T-helper 2 cell treated with Interferon-gamma antibody and Interleukin-4, amounts not matched to agents 100 ng/mL and 5 ng/mL, for 36 hours (primary cell): ENCODE data around the gene DHRSX. TPM values are rescaled to one million over a fixed set of nuclear protein-coding genes. Genes with fewer than 3 reads are reported as not detected.
"Not testable (repeated sequence)": the region's sequence is repeated elsewhere in the genome, so short reads cannot be mapped to it uniquely, and the experiment has no call there.

ENCODE experiments used
- intact Hi-C: fragments of 100-400 bp; cut with micrococcal nuclease; formaldehyde crosslinking; loops from one replicate; pipeline ENCODE4 v1.15.1; 2023
- total RNA-seq: library from RNA; stranded (reverse); gene quantifications from 2 replicates; pipeline ENCODE4 v1.2.3, GENCODE V29; 2022

Gene DHRSX
- total RNA-seq, 1 donor from 2014 or later = 19.1 TPM

GRCh38 chrX:2520539-2520938 is 19.8 kb upstream of the DHRSX start:
- intact Hi-C loops = no loop called here

DNA sequence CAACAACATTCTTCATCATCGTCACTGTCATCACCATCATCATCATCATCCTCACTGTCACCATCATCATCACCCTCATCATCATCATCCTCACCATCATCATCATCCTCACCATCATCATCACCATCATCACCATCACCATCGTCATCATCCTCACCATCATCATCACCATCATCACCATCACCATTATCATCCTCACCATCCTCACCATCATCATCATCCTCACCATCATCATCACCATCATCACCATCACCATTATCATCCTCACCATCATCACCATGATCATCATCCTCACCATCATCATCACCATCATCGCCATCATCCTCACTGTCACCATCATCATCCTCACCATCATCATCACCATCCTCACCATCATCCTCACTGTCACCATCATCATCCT is 18.9 kb upstream of the DHRSX start:
- intact Hi-C loops = not testable (repeated sequence)

DNA sequence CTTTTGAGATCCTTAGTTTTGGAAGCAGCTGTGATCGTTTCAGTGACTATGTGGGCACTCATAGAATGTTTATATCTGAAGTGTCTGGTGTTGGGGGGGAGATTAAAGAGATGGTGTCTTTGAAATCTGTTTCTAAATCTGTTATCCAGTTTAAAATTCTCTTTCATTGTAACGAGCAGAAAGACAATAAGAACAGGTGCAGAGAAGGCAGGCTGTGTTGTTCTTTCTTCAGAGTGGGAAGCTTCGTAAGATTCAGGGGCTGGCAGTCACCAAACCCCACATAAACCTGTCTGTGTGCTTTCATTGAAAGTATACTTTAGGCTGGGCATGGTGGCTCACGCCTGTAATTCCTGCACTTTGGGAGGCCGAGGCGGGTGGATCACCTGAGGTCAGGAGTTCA is 16.3 kb upstream of the DHRSX start:
- intact Hi-C loops = no loop called here

- intact Hi-C loops = no loop called here
Observed at GRCh38 chrX:2516623-2517022, 15.8 kb upstream of the DHRSX start.

DNA sequence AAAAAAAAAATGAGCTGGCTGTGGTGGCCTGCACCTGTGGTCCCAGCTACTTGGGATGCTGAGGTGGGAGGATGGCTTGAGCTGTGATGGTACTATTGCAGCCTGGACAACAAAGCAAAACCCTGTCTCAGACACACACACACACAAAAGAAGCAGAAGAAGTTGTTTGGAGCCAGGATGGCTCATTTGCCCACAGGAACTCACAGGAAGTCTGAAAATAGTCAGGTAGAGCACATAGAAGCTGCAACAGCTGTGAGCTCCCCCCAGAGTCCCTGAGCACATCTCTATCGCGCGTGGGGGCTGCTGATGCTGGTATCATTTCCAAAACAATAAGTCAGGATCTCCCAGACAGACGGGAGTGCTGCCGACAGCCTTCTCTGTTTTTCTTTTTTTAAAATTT is 13.4 kb upstream of the DHRSX start:
- intact Hi-C loops = no loop called here

GRCh38 chrX:2513121-2513664 is 12.4 kb upstream of the DHRSX start:
- intact Hi-C loops = no loop called here

DNA sequence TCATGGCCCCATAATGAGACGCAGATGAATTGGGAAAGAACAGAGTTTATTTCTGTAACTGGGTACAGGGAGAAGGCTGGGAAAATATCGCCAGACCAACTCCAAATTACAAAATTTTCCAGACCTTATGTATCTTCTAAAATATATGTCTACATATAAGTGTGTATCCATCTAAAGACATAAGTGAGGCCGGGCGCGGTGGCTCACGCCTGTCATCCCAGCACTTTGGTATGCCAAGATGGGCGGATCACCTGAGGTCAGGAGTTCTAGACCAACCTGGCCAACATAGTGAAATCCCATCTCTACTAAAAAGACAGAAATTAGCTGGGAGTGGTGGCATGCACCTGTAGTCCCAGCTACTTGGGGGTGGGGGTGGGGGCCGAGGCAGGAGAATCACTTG is 11.7 kb upstream of the DHRSX start:
- intact Hi-C loops = no loop called here

DNA sequence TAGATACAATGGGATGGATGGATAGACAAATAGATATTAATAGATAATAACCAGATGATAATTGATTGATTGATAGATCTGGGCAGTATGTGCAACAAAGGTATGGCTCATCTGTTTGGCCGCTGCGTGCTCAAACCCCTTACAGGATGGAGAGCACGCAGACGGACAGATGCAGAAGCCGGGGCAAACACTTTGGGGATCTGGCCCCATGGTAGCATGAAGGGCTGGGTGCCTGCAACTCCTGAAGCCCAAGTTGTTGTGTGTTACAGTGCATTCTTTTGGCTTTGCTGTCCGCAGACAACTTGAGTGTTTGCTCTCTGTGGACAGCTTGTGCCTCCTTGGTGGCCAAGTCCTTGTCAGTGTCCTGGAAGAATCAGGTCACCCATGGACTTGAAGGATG is 10.6 kb upstream of the DHRSX start:
- intact Hi-C loops = no loop called here

- intact Hi-C loops = loop anchor here (10.0 kb wide), 1 partner anchor 96 kb away; no protein-coding TSS in a partner anchor
Observed at GRCh38 chrX:2508648-2509335, 8.0 kb upstream of the DHRSX start.

DNA sequence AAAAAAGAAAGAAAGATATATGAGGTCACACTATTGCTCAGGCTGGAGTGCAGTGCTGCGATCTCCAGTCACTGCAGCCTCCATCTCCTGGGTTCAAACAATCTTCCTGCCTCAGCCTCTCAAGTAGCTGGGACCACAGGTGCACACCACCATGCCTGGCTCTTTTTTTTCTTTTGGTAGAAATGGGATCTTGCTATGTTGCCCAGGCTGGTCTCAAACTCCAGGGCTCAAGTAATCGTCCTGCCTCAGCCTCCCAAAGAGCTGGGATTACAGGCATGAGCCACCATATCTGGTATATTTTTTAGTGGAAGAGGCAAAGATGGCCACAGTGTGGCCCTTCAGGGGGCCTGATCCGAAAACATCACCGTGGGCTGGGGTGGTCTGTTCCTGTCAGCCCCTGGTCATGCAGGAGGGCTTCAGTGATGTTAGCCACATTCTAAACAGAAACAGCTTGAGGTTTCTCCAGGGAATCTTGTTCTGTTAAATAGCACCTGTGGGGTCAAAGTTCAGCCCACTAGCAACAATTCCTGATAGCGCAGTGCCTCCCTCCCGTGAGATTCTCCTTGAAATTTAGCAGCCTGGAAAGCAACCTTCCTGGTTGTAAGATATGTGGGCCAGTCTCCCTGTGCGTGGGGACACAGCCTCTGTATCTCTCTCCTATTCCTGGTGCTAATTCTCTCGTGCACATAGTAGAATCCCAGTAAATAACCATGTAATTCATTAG is 7.3 kb upstream of the DHRSX start:
- intact Hi-C loops = loop anchor here (10.0 kb wide), 1 partner anchor 97 kb away; no protein-coding TSS in a partner anchor

- intact Hi-C loops = loop anchor here (10.0 kb wide), 1 partner anchor 98 kb away; no protein-coding TSS in a partner anchor
Observed at GRCh38 chrX:2507196-2507595, 6.4 kb upstream of the DHRSX start.

DNA sequence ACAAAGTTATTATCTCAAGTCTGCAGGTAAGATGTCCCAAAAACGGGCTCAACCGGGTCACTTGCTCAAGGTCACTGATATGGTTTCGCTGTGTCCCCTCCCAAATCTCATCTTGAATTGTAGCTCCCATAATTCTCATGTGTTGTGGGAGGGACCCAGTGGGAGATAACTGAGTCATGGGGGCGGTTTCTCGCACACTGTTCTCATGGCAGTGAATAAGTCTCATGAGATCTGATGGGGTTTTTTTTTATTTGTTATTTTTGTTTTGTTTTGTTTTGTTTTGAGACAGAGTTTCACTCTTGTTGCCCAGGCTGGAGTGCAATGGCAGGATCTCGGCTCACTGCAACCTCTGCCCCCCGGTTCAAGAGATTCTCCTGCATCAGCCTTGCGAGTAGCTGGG is 4.6 kb upstream of the DHRSX start:
- intact Hi-C loops = loop anchor here (10.0 kb wide), 1 partner anchor 99 kb away; no protein-coding TSS in a partner anchor

- intact Hi-C loops = loop anchor here (5.0 to 10.0 kb wide), 3 partner anchors 100 to 1113 kb away; partner anchors contain the start of gene SLC25A6
Observed at GRCh38 chrX:2504706-2505332, 4.0 kb upstream of the DHRSX start.

DNA sequence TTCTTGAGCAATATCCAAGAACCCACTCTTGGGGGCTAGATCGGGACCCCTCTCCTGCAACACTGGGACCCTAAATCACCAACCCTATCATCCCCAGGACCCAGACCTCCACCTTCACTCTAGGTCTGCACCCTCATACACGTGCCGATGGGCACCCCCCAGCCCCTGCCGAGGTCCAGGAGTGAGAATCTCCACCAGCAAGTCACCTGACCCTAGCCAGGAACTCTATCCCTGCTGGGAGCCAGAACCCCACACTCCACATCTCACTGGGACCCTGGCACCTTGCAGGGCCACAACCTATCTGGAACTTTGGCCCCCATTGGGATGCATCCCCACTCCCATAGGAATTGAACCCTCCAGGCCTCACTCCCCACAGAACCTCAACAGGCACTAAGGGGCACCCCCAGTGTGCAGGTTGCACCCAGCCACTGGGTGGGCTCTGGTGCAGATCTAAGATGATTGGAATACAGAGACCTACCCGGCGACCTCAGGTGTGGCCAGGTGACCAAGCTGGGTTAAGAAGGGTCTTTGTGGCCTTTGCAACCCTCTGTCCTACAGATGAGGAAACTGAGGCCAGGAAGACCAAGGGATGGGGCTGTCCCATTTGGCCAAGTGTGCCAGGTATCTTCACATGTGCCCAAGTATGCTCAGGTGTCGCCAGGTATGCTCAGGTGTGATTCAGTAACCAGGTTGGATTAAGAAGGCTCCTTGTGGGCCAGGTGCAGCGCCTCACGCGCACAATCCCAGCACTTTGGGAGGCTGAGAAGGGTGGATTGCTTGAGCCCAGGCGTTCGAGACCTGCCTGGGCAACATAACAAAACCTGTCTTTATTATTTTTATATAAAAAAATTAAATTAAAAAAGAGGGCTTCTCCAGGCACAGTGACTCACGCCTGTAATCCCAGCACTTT is 3.1 kb upstream of the DHRSX start:
- intact Hi-C loops = loop anchor here (2.0 to 10.0 kb wide), 4 partner anchors 101 to 1112 kb away; partner anchors contain the start of genes P2RY8 and SLC25A6

GRCh38 chrX:2502668-2503519 is 2.1 kb upstream of the DHRSX start:
- intact Hi-C loops = loop anchor here (2.0 to 10.0 kb wide), 4 partner anchors 102 to 1111 kb away; partner anchors contain the start of genes P2RY8 and SLC25A6

- intact Hi-C loops = loop anchor here (2.0 to 10.0 kb wide), 4 partner anchors 103 to 1110 kb away; partner anchors contain the start of genes P2RY8 and SLC25A6
Observed at GRCh38 chrX:2502120-2502667, 1.4 kb upstream of the DHRSX start.

DNA sequence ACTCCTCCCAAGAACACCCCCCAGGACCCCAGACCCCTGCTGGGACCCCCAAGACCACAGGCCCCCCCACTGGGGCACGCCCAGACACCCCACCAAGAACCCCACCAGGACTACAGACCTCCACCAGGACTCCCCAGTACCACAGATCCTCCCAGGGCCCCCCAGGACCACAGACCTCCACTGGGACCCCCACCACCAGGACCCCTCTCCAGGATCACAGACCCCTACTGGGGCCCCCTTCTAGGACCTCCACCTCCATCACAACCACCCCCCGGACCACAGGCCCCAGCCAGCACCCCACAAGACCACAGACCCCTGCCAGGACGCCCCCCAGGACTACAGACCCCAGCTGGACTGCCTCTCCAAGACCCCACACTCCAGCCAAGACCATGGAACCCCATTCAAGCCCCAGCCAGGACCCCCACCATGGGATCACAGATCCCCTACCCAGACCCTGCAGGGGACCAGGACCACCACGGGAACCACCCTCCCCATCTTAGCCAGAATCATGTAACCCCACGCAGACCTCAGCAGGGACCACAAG is 855 bp upstream of the DHRSX start:
- intact Hi-C loops = loop anchor here (2.0 to 10.0 kb wide), 4 partner anchors 103 to 1109 kb away; partner anchors contain the start of genes P2RY8 and SLC25A6

DNA sequence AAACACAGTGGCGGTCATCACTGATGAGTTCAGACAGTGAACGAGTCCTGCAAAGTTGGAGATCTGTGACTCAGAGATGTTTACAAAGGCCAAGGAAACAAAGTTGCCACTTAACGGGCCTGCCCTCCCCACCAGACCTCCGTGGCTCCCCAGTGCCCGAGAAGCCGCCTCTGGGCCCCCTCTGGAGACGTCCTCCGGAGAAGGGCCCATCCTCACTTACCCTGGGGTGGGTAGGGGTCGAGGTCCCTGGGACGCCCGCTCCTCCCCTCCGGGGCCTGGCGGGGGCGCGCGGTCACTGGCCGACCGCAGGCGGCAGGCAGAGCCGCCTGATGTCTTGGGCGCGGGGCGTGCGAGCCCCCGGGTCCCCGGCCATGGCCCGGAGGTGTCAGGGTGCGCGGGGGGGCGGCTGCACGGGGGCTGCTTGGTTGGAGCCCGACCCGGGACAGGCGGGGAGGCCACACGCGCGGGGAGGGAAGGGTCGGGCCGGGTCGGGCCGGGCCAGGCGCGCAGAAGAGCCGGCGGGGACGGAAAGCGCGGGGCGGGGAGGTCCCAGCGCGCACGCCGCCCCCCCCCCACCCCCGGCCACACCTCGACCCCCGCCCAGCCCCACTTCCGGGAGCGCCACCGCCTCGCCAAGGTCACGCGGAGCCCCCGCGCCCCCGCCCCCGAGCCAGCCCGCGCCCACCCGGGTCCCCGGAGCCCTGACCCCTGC is 529 bp downstream of the DHRSX start:
- intact Hi-C loops = loop anchor here (1.0 to 10.0 kb wide), 4 partner anchors 105 to 1108 kb away; partner anchors contain the start of gene SLC25A6
